ENCODE measurements around the gene NOP53. TPM values are rescaled to one million over a fixed set of nuclear protein-coding genes. Genes with fewer than 3 reads are reported as not detected.
"Not testable (repeated sequence)": the region's sequence is repeated elsewhere in the genome, so short reads cannot be mapped to it uniquely, and the experiment has no call there.

Gene NOP53
- total and polyA plus RNA-seq, 2 donors (not counting 3 experiments of a cell fraction or from before 2014, with no cell fraction given), result 119 to 150 TPM

- no peak for DNase-seq (ENCODE audit: low read depth, low spot score)
- Histone ChIP-seq H3K4me1 (ENCODE audit: control insufficient read depth, extremely low read depth, insufficient read depth, low read length) (peaks cover 23% of the 10 kb centered on the region), H3K4me2 (ENCODE audit: insufficient read depth, low read length) (no peak overlapping the region), H3K27ac (ENCODE audit: insufficient read depth, low read depth, low read length) (no peak overlapping the region), H3K36me3 (ENCODE audit: control insufficient read depth in 2 of 2, extremely low read depth in 1 of 2, insufficient read depth in 2 of 2, low read length in 2 of 2) (peaks cover 14 to 26% of the 10 kb centered on the region in 2 experiments), H3K9me1 (replicated peaks; ENCODE audit: control insufficient read depth, extremely low read depth, insufficient read depth, low read length) (no peaks in the 10 kb centered on the region), H3K27me3 (ENCODE audit: control insufficient read depth in 2 of 2, insufficient read depth in 2 of 2, low read length in 2 of 2) (no peaks in the 10 kb centered on the region), H3K9ac (replicated peaks; ENCODE audit: extremely low read depth, insufficient read depth, low read length) (no peak overlapping the region), H4K20me1 (replicated peaks; ENCODE audit: control insufficient read depth, extremely low read depth, insufficient read depth, low read length) (no peaks in the 10 kb centered on the region), H3K79me2 (ENCODE audit: control insufficient read depth, insufficient read depth, low read length) (peaks cover 11% of the 10 kb centered on the region), H3K4me3 (replicated peaks in 1 of 3; ENCODE audit: insufficient read depth in 1 of 3, low read depth in 1 of 3, low read length in 3 of 3) (no peak overlapping the region), H3K9me3 (replicated peaks; ENCODE audit: control insufficient read depth, insufficient read depth, low read length) (no peaks in the 10 kb centered on the region), H2AFZ (ENCODE audit: low read depth, low read length) (no peak overlapping the region)
- ChIA-PET CTCF (interaction anchor here (1.3 to 4.2 kb wide), 3 partner anchors 11 to 17 kb away, joined by 3 to 47 read pairs (median 4); partner anchors contain the start of gene EHD2), POLR2A (no interaction called here)
- TF ChIP-seq POLR2A (IDR thresholded peaks at IDR 0.05; ENCODE audit: low read depth, low read length) (no peak), MAX (IDR thresholded peaks at IDR 0.05; ENCODE audit: insufficient read depth, insufficient read length) (no peak), POLR2AphosphoS5 (IDR thresholded peaks at IDR 0.05; ENCODE audit: insufficient read depth, low read depth, low read length) (no peak)
- intact Hi-C loops (cut with micrococcal nuclease), result no loop called here
- BruUV-seq (replicated peaks), result TSS peak; percentile 1
- dilution Hi-C loops (cut with MboI; ENCODE audit: extremely low pct_ligation_motif_present, low sequenced_read_pairs), result no loop called here
- FAIRE-seq, result peak; percentile 81
These were observed 18.9 kb upstream of the NOP53 start for GRCh38 chr19:47726467-47726866.

GRCh38 chr19:47728295-47728694, 17.1 kb upstream of the NOP53 start:
- DNase-seq (ENCODE audit: low read depth, low spot score); FAIRE-seq; H4K20me1 ChIP-seq (replicated peaks; ENCODE audit: control insufficient read depth, extremely low read depth, insufficient read depth, low read length); H3K27ac ChIP-seq (ENCODE audit: insufficient read depth, low read depth, low read length); intact Hi-C loops (cut with micrococcal nuclease); H2AFZ ChIP-seq (ENCODE audit: low read depth, low read length); BruUV-seq (replicated peaks); dilution Hi-C loops (cut with MboI; ENCODE audit: extremely low pct_ligation_motif_present, low sequenced_read_pairs); H3K4me3 ChIP-seq (replicated peaks in 1 of 3; ENCODE audit: insufficient read depth in 1 of 3, low read depth in 1 of 3, low read length in 3 of 3); POLR2A ChIA-PET; H3K27me3 ChIP-seq (ENCODE audit: control insufficient read depth in 2 of 2, insufficient read depth in 2 of 2, low read length in 2 of 2); H3K9ac ChIP-seq (replicated peaks; ENCODE audit: extremely low read depth, insufficient read depth, low read length); H3K9me3 ChIP-seq (replicated peaks; ENCODE audit: control insufficient read depth, insufficient read depth, low read length); H3K4me2 ChIP-seq (ENCODE audit: insufficient read depth, low read length); H3K9me1 ChIP-seq (replicated peaks; ENCODE audit: control insufficient read depth, extremely low read depth, insufficient read depth, low read length): not testable (repeated sequence)
- CTCF ChIA-PET, result interaction anchor here (4.2 kb wide), 1 partner anchor 15 kb away, joined by 47 read pairs; the partner anchor contains the start of gene EHD2
- Histone ChIP-seq H3K36me3 (ENCODE audit: control insufficient read depth in 2 of 2, extremely low read depth in 1 of 2, insufficient read depth in 2 of 2, low read length in 2 of 2) (peaks cover 11 to 18% of the 10 kb centered on the region in 2 experiments), H3K4me1 (ENCODE audit: control insufficient read depth, extremely low read depth, insufficient read depth, low read length) (peaks cover 23% of the 10 kb centered on the region), H3K79me2 (ENCODE audit: control insufficient read depth, insufficient read depth, low read length) (peaks cover 13% of the 10 kb centered on the region)

Data from endothelial cell of umbilical vein (primary cell).